Activated CD8-positive, alpha-beta memory T cell treated with anti-CD3 and anti-CD28 coated beads, Interleukin-2, amount 50 U/mL, for 48 hours (primary cell): ENCODE data around the gene TENM4.

Source experiments
- DNase-seq: peaks from one replicate; pipeline ENCODE4 v3.0.0-alpha.2; 2020

TENM4 gene

GRCh38 chr11:79417069-79417920 is 23.5 kb downstream of the TENM4 start:
- DNase-seq, result no peak

GRCh38 chr11:79415912-79416311 is 24.9 kb downstream of the TENM4 start:
- no peak for DNase-seq

GRCh38 chr11:79415411-79415810 is 25.4 kb downstream of the TENM4 start:
- no peak for DNase-seq

- DNase-seq, result no peak
Observed at GRCh38 chr11:79414644-79415317, 26.0 kb downstream of the TENM4 start.

- no peak for DNase-seq
Observed at GRCh38 chr11:79414041-79414440, 26.8 kb downstream of the TENM4 start.

- no peak for DNase-seq
Observed at GRCh38 chr11:79413268-79413667, 27.6 kb downstream of the TENM4 start.

- no peak for DNase-seq
Observed at GRCh38 chr11:79412761-79413160, 28.1 kb downstream of the TENM4 start.

GRCh38 chr11:79409330-79409729 is 31.5 kb downstream of the TENM4 start:
- DNase-seq, result no peak

- DNase-seq, result no peak
Observed at GRCh38 chr11:79406376-79406775, 34.5 kb downstream of the TENM4 start.

GRCh38 chr11:79404806-79405205 is 36.0 kb downstream of the TENM4 start:
- DNase-seq, result no peak

- no peak for DNase-seq
Observed at GRCh38 chr11:79404325-79404724, 36.5 kb downstream of the TENM4 start.

GRCh38 chr11:79403839-79404238 is 37.0 kb downstream of the TENM4 start:
- DNase-seq, result no peak

GRCh38 chr11:79402912-79403311 is 37.9 kb downstream of the TENM4 start:
- no peak for DNase-seq

GRCh38 chr11:79400717-79401330 is 40.0 kb downstream of the TENM4 start:
- DNase-seq, result no peak

GRCh38 chr11:79400206-79400605 is 40.6 kb downstream of the TENM4 start:
- DNase-seq, result no peak

GRCh38 chr11:79397252-79397651 is 43.6 kb downstream of the TENM4 start:
- DNase-seq, result no peak

GRCh38 chr11:79396674-79397073 is 44.2 kb downstream of the TENM4 start:
- DNase-seq, result no peak

- DNase-seq, result no peak
Observed at GRCh38 chr11:79396001-79396400, 44.8 kb downstream of the TENM4 start.

GRCh38 chr11:79393362-79394043 is 47.3 kb downstream of the TENM4 start:
- no peak for DNase-seq

- no peak for DNase-seq
Observed at GRCh38 chr11:79392161-79392560, 48.7 kb downstream of the TENM4 start.

- no peak for DNase-seq
Observed at GRCh38 chr11:79390923-79391322, 49.9 kb downstream of the TENM4 start.

GRCh38 chr11:79390477-79390876 is 50.4 kb downstream of the TENM4 start:
- DNase-seq, result no peak

GRCh38 chr11:79388201-79388600 is 52.6 kb downstream of the TENM4 start:
- DNase-seq, result no peak
